Measurements from ENCODE around the gene ZNF396. TPM values are rescaled to one million over a fixed set of nuclear protein-coding genes. Genes with fewer than 3 reads are reported as not detected.

Gene ZNF396
- total RNA-seq, 6 donors from 2014 or later: 1.8 to 7.3 (median 3.5) TPM

- 92 to 95% methylated on average over 4 of the region's 4 CpGs for WGBS, 2 donors
- H3K4me3 ChIP-seq: no peak overlapping the region
- TF ChIP-seq CTCF (IDR thresholded peaks at IDR 0.05) (no peak), POLR2AphosphoS5 (IDR thresholded peaks at IDR 0.05) (no peak), POLR2A (IDR thresholded peaks at IDR 0.05) (no peak), EP300 (IDR thresholded peaks at IDR 0.05) (no peak)
- H3K9me3 ChIP-seq: no peaks in the 10 kb centered on the region
- no peaks in the 10 kb centered on the region for H3K36me3 ChIP-seq
- no peak for ATAC-seq (ENCODE audit: low FRiP score in 2 of 2)
- H3K4me1 ChIP-seq: peaks cover 0 to 4% (median 1%) of the 10 kb centered on the region in 4 donors
- DNase-seq: no peak
- no peak overlapping the region for H3K27ac ChIP-seq
- H3K27me3 ChIP-seq: no peaks in the 10 kb centered on the region
Observed at GRCh38 chr18:35411625-35412351, 34.7 kb upstream of the ZNF396 start.

- 86 to 93% methylated on average over 7 of the region's 7 CpGs for WGBS, 2 donors
- no peak for ATAC-seq (ENCODE audit: low FRiP score in 2 of 2)
- Histone ChIP-seq H3K27ac (no peak overlapping the region), H3K9me3 (no peaks in the 10 kb centered on the region), H3K4me3 (no peak overlapping the region), H3K27me3 (no peaks in the 10 kb centered on the region), H3K36me3 (no peaks in the 10 kb centered on the region), H3K4me1 (peaks cover 0 to 4% (median 1%) of the 10 kb centered on the region in 4 donors)
- DNase-seq: no peak
- TF ChIP-seq EP300 (IDR thresholded peaks at IDR 0.05): no peak
- TF ChIP-seq CTCF (IDR thresholded peaks at IDR 0.05): no peak
- no peak for TF ChIP-seq POLR2AphosphoS5 (IDR thresholded peaks at IDR 0.05)
- TF ChIP-seq POLR2A (IDR thresholded peaks at IDR 0.05): no peak
Observed at GRCh38 chr18:35410561-35410960, 33.4 kb upstream of the ZNF396 start.

- Histone ChIP-seq H3K4me1 (peaks cover 0 to 4% (median 1%) of the 10 kb centered on the region in 4 donors), H3K27ac (no peak overlapping the region), H3K9me3 (no peaks in the 10 kb centered on the region), H3K36me3 (no peaks in the 10 kb centered on the region), H3K4me3 (no peak overlapping the region), H3K27me3 (no peaks in the 10 kb centered on the region)
- peak in 1 of 2 donors; percentile 31 for ATAC-seq (ENCODE audit: low FRiP score in 2 of 2)
- no peak for DNase-seq
- WGBS, 2 donors: 81 to 90% methylated on average over 3 of the region's 3 CpGs
- TF ChIP-seq POLR2AphosphoS5 (IDR thresholded peaks at IDR 0.05) (no peak), CTCF (IDR thresholded peaks at IDR 0.05) (no peak), POLR2A (IDR thresholded peaks at IDR 0.05) (no peak), EP300 (IDR thresholded peaks at IDR 0.05) (no peak)
Observed at GRCh38 chr18:35409911-35410310, 32.8 kb upstream of the ZNF396 start.

- TF ChIP-seq POLR2A (IDR thresholded peaks at IDR 0.05): no peak
- no peak for TF ChIP-seq CTCF (IDR thresholded peaks at IDR 0.05)
- no peak for TF ChIP-seq POLR2AphosphoS5 (IDR thresholded peaks at IDR 0.05)
- no peak for TF ChIP-seq EP300 (IDR thresholded peaks at IDR 0.05)
- H3K27me3 ChIP-seq: no peaks in the 10 kb centered on the region
- H3K36me3 ChIP-seq: no peaks in the 10 kb centered on the region
- no peak for ATAC-seq (ENCODE audit: low FRiP score in 2 of 2)
- peak in 1 of 2 donors; percentile 26 for DNase-seq
- peaks cover 0 to 4% (median 1%) of the 10 kb centered on the region in 4 donors for H3K4me1 ChIP-seq
- 79 to 87% methylated on average over 5 of the region's 5 CpGs for WGBS, 2 donors
- H3K4me3 ChIP-seq: no peak overlapping the region
- H3K27ac ChIP-seq: no peak overlapping the region
- no peaks in the 10 kb centered on the region for H3K9me3 ChIP-seq
Observed at GRCh38 chr18:35408843-35409261, 31.7 kb upstream of the ZNF396 start.

Data from upper lobe of left lung (tissue), 6 donors.